NCI-H1105 (cell line): ENCODE measurements around the gene SNRPF.
"Not testable (repeated sequence)": the region's sequence is repeated elsewhere in the genome, so short reads cannot be mapped to it uniquely, and the experiment has no call there.

Experiments used
- DNase-seq: peaks from one replicate; lab custom pipeline; 2025; lab: John Stamatoyannopoulos, UW

Gene SNRPF

GRCh38 chr12:95858451-95859343, at the start of gene SNRPF:
Gene SNRPF, plus strand, starts transcription at chr12:95858952. Its CDS starts 122 bp downstream, at chr12:95859074.
- peak; percentile 96 for DNase-seq

DNA sequence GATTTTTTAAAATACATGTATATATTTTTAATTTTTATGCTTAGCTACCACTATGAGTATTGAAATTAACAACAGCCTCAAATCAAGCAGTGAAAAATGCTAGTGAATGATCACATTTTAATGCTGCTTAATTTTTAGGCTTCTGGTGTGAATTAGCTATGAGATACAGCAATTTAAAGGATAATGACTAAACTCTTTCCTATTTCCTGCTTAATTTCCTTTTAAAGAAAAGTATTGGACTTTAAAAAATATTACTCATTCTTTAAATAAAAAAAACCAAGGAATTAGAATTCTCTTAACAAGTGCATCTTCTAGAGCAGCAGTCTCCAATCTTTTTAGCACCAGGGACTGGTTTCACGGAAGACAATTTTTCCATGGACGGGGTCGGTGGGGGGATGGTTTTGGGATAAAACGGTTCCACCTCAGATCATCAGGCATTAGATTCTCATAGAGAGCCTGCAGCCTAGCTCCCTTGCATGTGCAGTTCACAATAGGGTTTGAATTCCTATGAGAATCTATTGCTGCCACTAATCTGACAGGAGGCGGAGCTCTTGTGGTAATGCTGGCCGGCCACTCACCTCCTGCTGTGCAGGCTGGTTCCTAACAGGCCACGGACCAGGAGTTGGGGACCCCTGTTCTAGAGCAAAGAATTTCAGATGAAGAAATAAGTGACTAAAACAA, 49.6 kb upstream of the SNRPF start:
- DNase-seq, result no peak

GRCh38 chr12:95810411-95810810, 48.3 kb upstream of the SNRPF start:
- no peak for DNase-seq

DNA sequence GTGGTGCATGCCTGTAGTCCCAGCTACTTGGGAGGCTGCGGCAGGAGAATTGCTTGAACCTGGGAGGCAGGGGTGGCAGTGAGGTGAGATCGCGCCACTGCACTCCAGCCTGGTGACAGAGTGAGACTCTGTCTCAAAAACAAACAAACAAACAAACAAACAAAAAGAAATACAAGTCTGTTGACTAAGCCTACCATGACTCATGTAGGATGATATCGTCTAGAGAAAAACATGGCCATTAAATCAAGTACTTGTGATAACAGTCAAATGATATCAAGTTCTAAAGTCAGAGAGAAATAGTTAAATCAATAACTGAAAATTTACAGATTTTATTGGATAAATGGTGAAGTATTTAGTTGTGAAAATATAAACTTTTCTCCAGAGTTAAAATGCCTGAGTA, 46.6 kb upstream of the SNRPF start:
- DNase-seq, result not testable (repeated sequence)

GRCh38 chr12:95815632-95816212, 43.0 kb upstream of the SNRPF start:
- peak; percentile 9 for DNase-seq

DNA sequence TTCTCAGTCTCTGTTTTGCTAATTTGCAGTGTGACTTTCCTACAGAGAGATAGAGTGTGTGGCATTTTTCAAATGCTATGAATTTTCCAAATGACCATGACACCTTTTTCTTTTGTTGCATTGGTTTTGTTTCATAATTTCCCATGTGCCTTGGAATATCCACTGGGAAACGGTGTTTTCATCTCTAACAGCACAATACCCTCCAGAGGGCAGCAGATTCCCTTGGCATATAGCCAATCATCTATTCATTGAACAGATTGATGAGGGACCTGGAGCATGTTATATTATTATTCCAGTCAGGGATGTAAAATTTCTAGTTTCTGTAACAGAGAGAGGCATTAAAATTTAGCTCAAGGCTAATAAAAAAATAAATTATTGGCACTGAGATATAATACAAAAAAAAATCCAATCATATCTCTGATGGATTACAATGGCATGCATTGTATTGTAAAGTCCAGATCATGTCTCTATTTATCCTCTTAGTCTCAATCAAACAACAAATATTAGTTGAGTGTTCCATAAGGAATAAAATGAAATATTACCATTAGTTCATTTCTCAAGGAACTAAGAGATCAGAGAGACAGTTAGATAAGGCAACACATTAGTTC, 38.6 kb upstream of the SNRPF start:
- peak; percentile 83 for DNase-seq

DNA sequence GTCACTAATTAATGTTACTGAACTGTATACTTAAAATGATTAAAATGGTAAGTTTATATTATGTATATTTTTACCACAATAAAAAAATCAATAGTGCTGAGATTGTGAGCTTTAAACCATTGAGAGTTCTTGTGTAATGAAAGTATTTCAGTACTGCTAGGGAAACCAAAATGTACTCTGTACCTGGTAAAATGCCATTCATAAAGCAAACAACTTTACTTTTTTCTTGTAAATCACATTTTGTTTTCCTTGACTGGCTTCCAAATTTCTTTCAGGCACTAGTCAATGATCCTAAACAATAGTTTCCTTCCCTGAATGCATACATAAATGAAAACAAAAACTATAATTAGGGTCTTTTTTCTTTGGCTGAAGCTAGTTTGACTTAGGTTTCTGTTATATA, 29.4 kb upstream of the SNRPF start:
- no peak for DNase-seq

DNA sequence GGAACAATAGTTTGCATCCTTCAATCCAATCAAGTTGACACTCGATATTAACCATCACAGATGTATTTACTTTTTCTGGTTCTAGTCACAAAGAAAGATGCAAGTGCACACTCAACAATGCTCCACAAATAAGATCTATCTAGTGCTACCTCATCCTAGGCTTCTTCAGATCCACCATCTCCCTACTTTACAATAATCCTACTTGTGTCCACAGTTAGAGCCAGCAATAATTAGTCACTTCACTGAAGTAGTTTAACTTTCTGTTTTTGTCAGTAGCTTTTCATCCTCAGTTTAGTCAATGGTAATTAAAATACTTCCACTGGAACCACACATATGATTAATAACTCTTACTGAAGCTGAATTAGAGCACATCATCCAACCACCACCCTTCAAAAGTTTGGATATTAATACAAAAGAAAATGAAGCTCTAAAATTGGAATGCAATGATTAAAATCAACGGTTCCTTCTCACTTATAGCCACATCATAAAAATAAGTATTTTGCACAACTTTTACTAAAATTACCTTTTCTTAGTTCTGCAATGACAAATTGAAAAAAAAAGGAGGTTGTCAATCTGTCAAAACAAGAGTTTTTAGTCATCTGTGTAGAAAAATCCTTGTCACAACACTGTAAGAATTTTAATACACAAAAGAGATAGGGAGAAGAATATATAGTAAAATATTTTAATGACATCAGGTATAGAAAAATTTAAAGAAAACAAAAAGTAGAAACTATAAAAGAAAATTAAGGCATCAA, 28.2 kb upstream of the SNRPF start:
- no peak for DNase-seq

DNA sequence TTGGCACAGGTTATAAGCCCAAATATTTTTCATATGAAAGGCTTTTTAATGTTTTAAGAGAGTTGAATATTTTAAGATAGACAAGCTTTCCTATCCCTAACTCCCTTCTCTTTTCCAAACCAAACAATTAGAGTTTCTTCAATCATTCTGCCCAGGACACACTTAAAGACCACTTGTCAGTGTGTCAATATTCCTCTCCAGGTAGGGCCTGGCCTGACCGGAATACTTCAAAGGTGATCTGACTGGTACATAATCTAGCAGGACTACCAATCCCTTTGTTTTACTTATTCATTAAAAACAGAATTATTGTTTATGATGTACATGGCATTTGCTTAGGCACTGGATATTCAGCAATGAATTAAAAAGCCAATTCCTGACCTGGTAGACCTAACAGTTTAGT, 24.2 kb upstream of the SNRPF start:
- no peak for DNase-seq

DNA sequence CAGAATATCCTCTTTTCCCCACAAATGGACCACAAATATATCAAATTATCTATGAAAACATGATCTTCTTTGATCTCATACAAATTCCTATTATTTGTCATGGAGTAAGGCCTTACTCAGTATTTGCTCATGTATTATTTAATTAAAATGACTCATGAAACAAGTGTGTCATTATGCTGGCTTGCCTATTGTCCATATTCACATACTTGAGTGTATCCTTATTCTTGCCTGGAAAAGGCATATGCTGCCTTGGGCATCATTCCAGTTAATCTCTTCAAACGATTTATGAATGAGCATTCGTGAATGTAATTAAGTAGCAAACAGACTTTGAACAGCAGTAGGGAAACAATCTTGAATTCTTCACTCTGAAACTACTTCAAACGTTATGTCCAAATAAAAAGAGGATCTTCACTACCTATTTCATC, 22.6 kb upstream of the SNRPF start:
- peak; percentile 64 for DNase-seq

DNA sequence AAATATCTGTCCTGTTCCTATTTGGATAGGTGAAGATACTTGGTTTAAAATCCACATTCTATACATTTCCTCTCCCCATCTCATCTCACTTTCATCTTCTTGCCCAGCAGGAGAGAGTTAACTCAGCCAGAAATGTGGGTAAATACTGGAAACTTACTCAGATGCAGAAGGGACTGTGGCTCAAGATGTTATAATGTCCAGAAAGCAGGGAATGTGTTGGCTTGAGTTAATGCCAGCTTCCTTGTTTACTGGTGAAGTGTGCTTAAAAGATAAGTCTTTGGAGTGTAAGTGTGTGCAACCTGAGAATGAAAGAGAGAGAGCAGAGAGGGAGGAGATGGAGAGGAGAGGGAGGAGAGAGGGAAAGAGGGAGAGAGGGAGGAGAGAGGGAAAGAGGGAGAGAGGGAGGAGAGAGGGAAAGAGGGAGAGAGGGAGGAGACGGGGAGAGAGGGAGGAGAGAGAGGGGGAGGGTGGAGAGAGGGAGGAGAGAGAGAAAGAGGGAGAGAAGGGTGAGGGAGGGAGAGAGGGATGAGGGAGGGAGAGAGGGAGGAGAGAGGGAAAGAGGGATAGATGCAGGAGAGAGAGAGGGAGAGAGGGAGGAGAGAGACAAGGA, 22.0 kb upstream of the SNRPF start:
- no peak for DNase-seq

DNA sequence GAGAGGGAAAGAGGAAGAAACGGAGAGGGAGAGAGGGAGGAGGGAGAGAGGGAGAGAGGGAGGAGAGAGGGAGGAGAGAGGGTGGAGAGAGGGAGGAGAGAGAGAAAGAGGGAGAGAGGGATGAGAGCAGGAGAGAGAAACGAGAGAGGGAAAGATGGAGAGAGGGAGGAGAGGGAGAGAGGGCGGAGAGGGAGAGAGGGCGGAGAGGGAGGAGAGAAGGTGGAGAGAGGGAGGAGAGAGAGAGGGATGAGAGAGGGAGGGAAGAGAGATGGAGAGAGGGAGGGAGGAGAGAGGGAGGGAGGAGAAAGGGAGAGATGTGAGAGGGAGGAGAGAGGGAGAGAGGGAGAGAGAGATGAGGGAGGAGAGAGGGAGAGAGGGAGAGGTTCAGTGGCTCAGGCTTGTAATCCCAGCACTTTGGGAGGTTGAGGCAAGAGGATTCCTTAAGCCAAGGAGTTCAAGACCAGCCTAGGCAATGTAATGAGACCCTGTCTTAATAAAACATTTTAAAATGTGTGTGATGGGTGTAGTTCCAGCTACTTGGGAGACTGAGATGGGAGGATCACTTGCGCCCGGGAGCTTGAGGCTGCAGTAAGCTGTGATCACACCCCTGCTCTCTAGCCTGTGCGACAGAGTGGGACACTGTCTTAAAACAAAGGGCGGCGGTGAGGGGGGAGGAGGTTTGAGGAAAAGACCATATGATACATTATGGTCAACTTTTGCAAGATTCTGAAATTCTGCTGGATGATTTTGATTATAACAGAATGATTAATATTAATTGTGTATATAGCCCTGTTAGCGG, 21.3 kb upstream of the SNRPF start:
- DNase-seq, result no peak

DNA sequence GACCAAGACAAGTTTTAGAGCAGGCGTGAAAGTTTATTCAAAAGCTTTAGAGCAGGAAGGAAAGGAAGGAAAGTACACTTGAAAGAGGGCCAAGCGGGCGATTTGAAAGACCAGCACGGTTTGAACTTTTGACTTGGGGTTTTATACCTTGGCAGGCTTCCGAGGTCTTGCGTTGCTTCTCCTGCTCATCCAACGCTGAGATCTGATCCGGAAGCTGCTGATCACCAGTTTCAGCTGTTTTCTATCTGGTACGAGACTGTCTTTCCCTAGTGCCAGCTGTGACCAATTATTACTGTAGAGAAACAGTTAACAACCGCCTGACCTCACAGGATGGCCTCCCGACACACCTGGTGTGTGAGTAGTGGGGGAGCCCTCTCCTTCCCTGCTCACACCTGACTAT, 20.6 kb upstream of the SNRPF start:
- peak; percentile 65 for DNase-seq

DNA sequence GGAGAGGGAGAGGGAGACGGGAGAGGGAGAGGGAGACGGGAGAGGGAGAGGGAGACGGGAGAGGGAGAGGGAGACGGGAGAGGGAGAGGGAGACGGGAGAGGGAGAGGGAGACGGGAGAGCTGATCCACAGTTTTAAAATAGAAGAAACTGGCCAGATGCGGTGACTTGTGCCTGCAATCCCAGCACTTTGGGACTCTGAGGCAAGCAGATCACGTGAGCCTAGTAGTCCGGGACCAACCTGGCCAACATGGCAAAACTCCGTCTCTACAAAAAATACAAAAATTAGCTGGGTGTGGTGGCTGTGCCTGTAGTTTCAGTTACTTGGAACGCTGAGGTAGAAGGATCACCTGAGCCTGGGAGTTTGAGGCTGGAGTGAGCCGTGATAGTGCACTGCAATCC, 16.3 kb upstream of the SNRPF start:
- not testable (repeated sequence) for DNase-seq

GRCh38 chr12:95848575-95849388, 10.0 kb upstream of the SNRPF start:
- DNase-seq, result peak; percentile 26

DNA sequence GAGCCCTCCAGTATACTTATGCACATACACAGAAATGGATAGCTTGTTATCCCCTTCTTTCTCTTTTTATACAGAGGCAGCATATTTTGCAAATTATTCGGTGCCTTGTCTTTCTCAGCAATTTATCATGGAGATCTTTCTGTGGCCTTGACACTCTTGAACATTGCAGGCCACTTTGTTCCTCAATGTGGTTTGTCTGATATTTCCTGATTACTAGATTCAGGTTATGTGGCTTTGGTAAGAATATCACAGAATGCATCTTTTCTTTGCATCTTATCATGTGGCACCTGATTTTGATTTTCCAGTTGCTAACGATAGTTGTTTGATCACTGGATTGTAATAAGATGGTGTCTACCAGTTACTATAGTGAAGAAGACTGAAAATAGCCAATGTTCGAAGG, 7.1 kb upstream of the SNRPF start:
- no peak for DNase-seq

DNA sequence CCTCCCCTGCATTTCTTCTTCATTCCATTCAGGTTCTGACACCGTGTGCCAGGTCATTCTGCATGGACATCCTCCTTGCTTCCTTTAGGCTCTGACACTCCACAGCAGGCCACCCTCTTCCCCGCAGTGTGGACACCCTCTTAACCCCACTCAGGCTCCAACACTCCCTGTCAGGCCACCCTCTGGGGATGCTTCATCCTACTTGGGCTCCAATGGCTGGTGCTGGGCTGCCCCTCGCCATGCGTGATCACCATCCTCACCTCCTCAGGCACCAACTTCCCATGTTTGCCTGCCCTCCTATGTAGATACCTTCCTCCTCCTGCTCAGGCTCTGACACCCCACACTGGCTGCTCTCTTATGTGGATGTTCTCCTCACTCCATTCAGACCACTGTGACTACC, 6.6 kb upstream of the SNRPF start:
- no peak for DNase-seq

GRCh38 chr12:95857156-95857555, 1.6 kb upstream of the SNRPF start:
- no peak for DNase-seq

DNA sequence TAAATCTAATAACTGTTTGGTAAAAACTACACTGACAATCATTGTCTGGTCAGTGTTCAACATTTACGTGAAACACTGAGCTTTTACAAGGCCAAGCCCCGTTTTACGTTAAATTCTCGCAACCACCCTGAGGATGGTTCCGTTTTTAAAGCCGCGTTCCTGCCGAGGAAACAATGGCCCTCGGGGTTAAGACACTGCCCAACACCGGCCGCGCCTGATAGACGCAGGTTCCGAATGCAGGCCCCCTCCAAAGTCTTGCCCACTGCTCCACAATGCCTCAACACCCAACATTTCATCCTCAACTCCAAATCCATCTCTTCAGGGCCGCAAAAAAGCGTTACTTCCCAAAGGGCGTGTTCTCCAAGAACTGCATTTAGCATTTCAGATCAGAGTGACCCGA, 953 bp upstream of the SNRPF start:
- no peak for DNase-seq

DNA sequence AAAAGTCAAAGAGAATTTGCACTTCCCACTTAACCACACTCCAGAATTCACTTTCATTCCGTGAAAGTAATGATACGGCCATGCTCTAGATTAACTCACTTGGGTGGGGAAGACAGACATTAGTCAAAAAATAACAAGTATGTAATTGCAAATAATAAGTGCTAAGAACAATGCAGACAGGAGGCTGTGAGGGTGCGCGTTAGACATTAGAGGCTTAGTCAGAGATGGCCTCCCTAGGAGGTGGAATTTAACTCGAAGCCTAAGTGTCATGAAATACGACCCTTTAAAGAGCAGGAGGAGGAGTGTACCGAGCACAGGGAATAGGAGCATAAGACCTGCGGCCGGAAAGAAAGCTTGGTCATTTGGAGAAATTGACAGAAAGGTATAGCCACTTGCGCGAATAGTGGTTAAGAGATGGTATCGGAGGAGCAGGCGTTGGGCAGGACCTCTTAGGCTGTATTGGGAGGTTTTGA, 628 bp downstream of the SNRPF start:
- no peak for DNase-seq
